GM12878 (cell line): ENCODE measurements around the gene CYB5D1. TPM values are rescaled to one million over a fixed set of nuclear protein-coding genes. Genes with fewer than 3 reads are reported as not detected.

Experiments
- ATAC-seq: fragments of 200-7000 bp; cut with Tn5 transposase; 3 replicates; pipeline ENCODE4 v1.9.1; 2020; ENCODE audit warnings: mild to moderate bottlenecking, moderate library complexity
- BruUV-seq: library from RNA; stranded (reverse); fragments of 400-500 nt; replicated peaks from 2 replicates; lab custom pipeline; 2021; lab: Mats Ljungman, UMichigan
- CTCF ChIA-PET: fragments of 300-600 bp; sonication (Branson Sonifier 250); formaldehyde crosslinking; extraction: SDS; loops from one replicate; lab custom pipeline; 2021; ENCODE audit warnings: inconsistent platforms; lab: Yijun Ruan, JAX
- POLR2A ChIA-PET: fragments of 350-600 bp; formaldehyde crosslinking; extraction: SDS; loops from one replicate; lab custom pipeline; 2021; ENCODE audit warnings: inconsistent platforms; lab: Charles Lee
- RAD21 ChIA-PET: fragments of 300-600 bp; sonication (Branson Sonifier 250); formaldehyde crosslinking; loops from one replicate; lab custom pipeline; 2023; ENCODE audit warnings: antibody characterized with exemption; ENCODE audit not compliant: unreplicated experiment; lab: Charles Lee
- SMC1A ChIA-PET: fragments of 300-600 bp; sonication (Branson Sonifier 250); formaldehyde crosslinking; loops from one replicate; lab custom pipeline; 2023; ENCODE audit not compliant: unreplicated experiment, uncharacterized antibody; lab: Charles Lee
- DNase-seq: peaks from one replicate; pipeline ENCODE4 v3.0.0-alpha.2; 2011; ENCODE audit warnings: low read depth, low spot score
- FAIRE-seq: peaks from 3 replicates; lab custom pipeline; 2011; peaks lifted over from hg19 to GRCh38; lab: Jason Lieb, UNC
- H2AFZ ChIP-seq: 2 replicates; pipeline ENCODE4 v1.6.0; 2011; ENCODE audit warnings: low read depth, low read length, control low read depth; ENCODE audit not compliant: control insufficient read depth
- H3K27ac ChIP-seq: 2 replicates; pipeline ENCODE4 v1.5.1; 2011; ENCODE audit warnings: control low read depth; ENCODE audit not compliant: control insufficient read depth, insufficient read depth
- H3K27me3 ChIP-seq, 2 experiments: replicated peaks in 1 of 2; 2 replicates each; pipeline versions ENCODE4 v1.6.0 to v1.6.1; 2011; ENCODE audit warnings: low read length in 1 of 2; ENCODE audit not compliant: control insufficient read depth in 2 of 2, insufficient read depth in 2 of 2
- H3K36me3 ChIP-seq, 2 experiments: 2 replicates each; pipeline ENCODE4 v1.5.1; 2011; ENCODE audit warnings: low read length in 1 of 2; ENCODE audit not compliant: control insufficient read depth in 2 of 2, insufficient read depth in 2 of 2
- H3K4me1 ChIP-seq: 2 replicates; pipeline ENCODE4 v1.6.1; 2011; ENCODE audit warnings: mild to moderate bottlenecking, low read length, moderate library complexity, mixed read lengths; ENCODE audit not compliant: control insufficient read depth, insufficient read depth
- H3K4me2 ChIP-seq: 2 replicates; pipeline ENCODE4 v1.6.0; 2011; ENCODE audit warnings: control low read depth; ENCODE audit not compliant: control insufficient read depth, insufficient read depth
- H3K4me3 ChIP-seq: fragments of 200-600 bp; sonication (generic); 2 replicates; pipeline ENCODE4 v1.5.1; 2016
- H3K79me2 ChIP-seq: 2 replicates; pipeline ENCODE4 v1.6.0; 2011; ENCODE audit warnings: low read length; ENCODE audit not compliant: control insufficient read depth, insufficient read depth
- H3K9ac ChIP-seq: 2 replicates; pipeline ENCODE4 v1.8.0; 2011; ENCODE audit warnings: low read length, control low read depth, mixed read lengths; ENCODE audit not compliant: control insufficient read depth, insufficient read depth
- H3K9me3 ChIP-seq: replicated peaks from 3 replicates; pipeline ENCODE4 v1.5.1; 2011; ENCODE audit warnings: mild to moderate bottlenecking, low read length; ENCODE audit not compliant: control insufficient read depth, insufficient read depth
- H4K20me1 ChIP-seq: 2 replicates; pipeline ENCODE4 v1.6.0; 2011; ENCODE audit not compliant: control insufficient read depth, insufficient read depth
- BCL11A ChIP-seq: IDR thresholded peaks from 2 replicates; pipeline ENCODE4 v1.6.1; 2011; ENCODE audit warnings: low read depth, low read length
- EP300 ChIP-seq, 2 experiments: fragments of 150-350 bp in 1 of 2; IDR thresholded peaks; 2 replicates each; pipeline ENCODE4 v1.6.1; 2011 to 2012; ENCODE audit warnings: low read depth in 2 of 2, low read length in 2 of 2, borderline replicate concordance in 1 of 2, improper control_type of control experiment in 1 of 2, inconsistent platforms in 1 of 2; ENCODE audit not compliant: control insufficient read depth in 1 of 2
- HCFC1 ChIP-seq: fragments of 150-350 bp; IDR thresholded peaks from 2 replicates; pipeline ENCODE4 v1.6.1; 2014; ENCODE audit warnings: low read length
- MYC ChIP-seq: IDR thresholded peaks from 2 replicates; pipeline ENCODE4 v1.6.1; 2011; ENCODE audit warnings: mild to moderate bottlenecking, low read length, moderate library complexity, inconsistent platforms; ENCODE audit not compliant: insufficient read depth, insufficient replicate concordance, insufficient read length, severe bottlenecking
- NR2C2 ChIP-seq: IDR thresholded peaks from 2 replicates; pipeline ENCODE4 v1.6.1; 2011; ENCODE audit warnings: borderline replicate concordance, low read depth; ENCODE audit not compliant: control insufficient read depth, insufficient read length
- NR2F1 ChIP-seq: fragments of 450-650 bp; conservative IDR thresholded peaks from 2 replicates; pipeline ENCODE4 v1.6.1; 2017; ENCODE audit warnings: mild to moderate bottlenecking
- PAX8 ChIP-seq: fragments of 450-650 bp; IDR thresholded peaks from 2 replicates; pipeline ENCODE4 v1.6.1; 2017; ENCODE audit warnings: mild to moderate bottlenecking, moderate library complexity
- RCOR1 ChIP-seq: conservative IDR thresholded peaks from 2 replicates; pipeline ENCODE4 v1.6.1; 2012; ENCODE audit warnings: low read depth, low read length, improper control_type of control experiment
- SMARCA5 ChIP-seq: fragments of 450-650 bp; IDR thresholded peaks from 2 replicates; pipeline ENCODE4 v1.6.1; 2017; ENCODE audit warnings: mild to moderate bottlenecking
- SPI1 ChIP-seq: IDR thresholded peaks from 2 replicates; pipeline ENCODE4 v1.6.1; 2011; ENCODE audit warnings: low read depth, mild to moderate bottlenecking, low read length, moderate library complexity, borderline replicate concordance; ENCODE audit not compliant: insufficient read depth
- TBL1XR1 ChIP-seq: IDR thresholded peaks from 2 replicates; pipeline ENCODE4 v1.6.1; 2012; ENCODE audit warnings: low read depth, low read length, improper control_type of control experiment
- YBX1 ChIP-seq: fragments of 450-650 bp; IDR thresholded peaks from 2 replicates; pipeline ENCODE4 v1.6.1; 2016; ENCODE audit warnings: antibody characterized with exemption
- ZBTB4 ChIP-seq: fragments of 450-650 bp; formaldehyde crosslinking; IDR thresholded peaks from 2 replicates; pipeline ENCODE4 v1.4.0; 2022; ENCODE audit warnings: mild to moderate bottlenecking, moderate library complexity
- WGBS: methylation state at CpG from one replicate; pipeline ENCODE4 v1.1.6; 2016; ENCODE audit warnings: low lambda C conversion rate; ENCODE audit not compliant: insufficient replicate concordance, insufficient coverage; ENCODE audit errors: missing lambda C conversion rate; 5-methylcytosine and 5-hydroxymethylcytosine counted together
- in situ Hi-C: fragments of 300-500 bp; cut with MboI; formaldehyde crosslinking; loops from 9 replicates; pipeline ENCODE4 v1.14.3; 2018; ENCODE audit warnings: mixed read lengths
- intact Hi-C: fragments of 100-400 bp; cut with micrococcal nuclease; formaldehyde crosslinking; loops from one replicate; pipeline ENCODE4 v1.14.2; 2022; ENCODE audit not compliant: unreplicated experiment
- polyA plus RNA-seq, 11 experiments: library from polyadenylated mRNA; depleted of rRNA in 4 of 11; unstranded in 6 of 11; stranded (reverse) in 5 of 11; fragments of >200 nt; fragmentation: Nextera tagmentation in 4 of 11; fragmentation: Illumina TruSeq in 1 of 11; extraction: Ambion mirVana in 4 of 11; extraction: Trizol in 1 of 11; gene quantifications; 1 replicate in 1 of 11; 2 replicates in 10 of 11; pipeline versions ENCODE4 v1.2.1 to v1.2.3, GENCODE V29; 2011 to 2016; ENCODE audit warnings: inconsistent platforms in 2 of 11, missing spikeins in 2 of 11, low read depth in 1 of 11
- total RNA-seq, 4 experiments: library from RNA; depleted of rRNA in 3 of 4; stranded (reverse); fragments of >200 nt in 3 of 4; fragmentation: Illumina TruSeq in 1 of 4; extraction: Trizol in 1 of 4; gene quantifications; 2 replicates each; pipeline versions ENCODE4 v1.2.1 to v1.2.3, GENCODE V29; 2013 to 2021

Gene CYB5D1
- total and polyA plus RNA-seq, 10 of the 15 experiments (the other 5 are each of a cell fraction or from before 2014, with no cell fraction given), result 1.6 to 8.7 (median 6.4) TPM

DNA sequence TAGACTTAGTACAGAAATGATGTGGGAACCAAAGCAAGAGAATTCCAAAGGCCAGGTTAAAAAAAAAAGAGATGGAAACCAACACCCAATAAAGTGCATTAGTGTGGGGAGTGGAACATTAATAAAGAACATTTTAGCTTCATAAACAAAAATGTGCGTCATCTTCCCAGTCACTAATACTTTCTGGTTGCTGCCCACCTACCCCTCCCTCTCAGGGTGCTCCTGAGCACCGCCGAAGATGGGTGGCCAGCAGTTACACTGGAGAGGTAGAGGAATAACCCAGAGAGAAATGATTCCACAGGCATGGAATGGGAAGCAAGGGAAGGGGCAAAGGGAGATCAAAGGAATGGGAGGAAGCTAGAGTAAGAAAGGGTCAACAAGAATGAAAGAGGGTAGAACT lies 24.8 kb downstream of the CYB5D1 start:
- no peaks in the 10 kb centered on the region for H3K9me3 ChIP-seq
- WGBS, result 94% methylated on average over 3 of the region's 3 CpGs
- H4K20me1 ChIP-seq, result no peaks in the 10 kb centered on the region
- peak overlapping the region; percentile 58; the same call in 1 of the 2 replicates for H3K4me3 ChIP-seq
- no peak for DNase-seq
- H3K27me3 ChIP-seq, result no peaks in the 10 kb centered on the region
- intact Hi-C loops, result no loop called here
- TF ChIP-seq HCFC1 (no peak), RCOR1 (no peak), NR2C2 (no peak), BCL11A (no peak), MYC (no peak), EP300 (IDR thresholded peaks at IDR 0.05; ENCODE audit: borderline replicate concordance in 1 of 2, control insufficient read depth in 1 of 2, low read depth in 2 of 2, low read length in 2 of 2) (no peak), SPI1 (no peak), NR2F1 (no peak), TBL1XR1 (no peak), YBX1 (no peak), ZBTB4 (CRISPR knock-in tag) (no peak), PAX8 (no peak), SMARCA5 (no peak)
- TF ChIP-seq, all 136 proteins: peak for 0
- Histone ChIP-seq H3K9ac (no peak overlapping the region), H2AFZ (no peak overlapping the region), H3K79me2 (peaks cover 29% of the 10 kb centered on the region), H3K36me3 (peaks cover 0 to 2% of the 10 kb centered on the region in 2 experiments; a peak in 1 of 4 replicates), H3K4me1 (peaks cover 11% of the 10 kb centered on the region), H3K27ac (no peak overlapping the region), H3K4me2 (peak overlapping the region; percentile 57)
- ChIA-PET SMC1A (interaction anchor here (0.7 to 1.5 kb wide), 7 partner anchors 11 to 196 kb away, joined by 3 to 5 read pairs (median 4); partner anchors contain the start of genes CNTROB, NAA38, TP53 and TRAPPC1), POLR2A (interaction anchor here (0.6 to 1.5 kb wide), 8 partner anchors 11 to 844 kb away, joined by 3 to 8 read pairs (median 3); no protein-coding TSS in a partner anchor), RAD21 (interaction anchor here (0.7 to 1.5 kb wide), 8 partner anchors 12 to 633 kb away, joined by 3 to 8 read pairs (median 3); partner anchors contain the start of genes CNTROB, CYB5D1, NAA38 and TRAPPC1), CTCF (interaction anchor here (0.7 to 1.7 kb wide), 8 partner anchors 9 to 159 kb away, joined by 3 to 4 read pairs (median 3); partner anchors contain the start of gene NAA38)
- no peak for ATAC-seq
- TSS peak; percentile 40 for BruUV-seq
- in situ Hi-C loops, result no loop called here
- FAIRE-seq, result no peak
